NB4 (cell line): ENCODE results near the gene LTBP4.
A peak's percentile ranks its signal among the peaks of the same experiment; 100 is the strongest.

Experiments used
- DNase-seq: peaks from one replicate; pipeline ENCODE4 v3.0.0; 2010; ENCODE audit warnings: low read depth
- H3K4me3 ChIP-seq: one replicate; pipeline ENCODE4 v1.5.1; 2011; ENCODE audit warnings: mild to moderate bottlenecking, low read depth, low read length, moderate library complexity
- MYC ChIP-seq: IDR thresholded peaks from 2 replicates; pipeline ENCODE4 v1.6.1; 2011; ENCODE audit warnings: low read depth, low read length
- POLR2A ChIP-seq: IDR thresholded peaks from 2 replicates; pipeline ENCODE4 v1.6.1; 2011; ENCODE audit warnings: mild to moderate bottlenecking; ENCODE audit not compliant: insufficient read length; ENCODE audit errors: extremely low read depth
- TF ChIP-seq, protein P1 (sequence below): IDR thresholded peaks from one replicate; pipeline ENCODE4 v1.5.1; 2012; ENCODE audit warnings: low read depth, low read length
- TF ChIP-seq, protein P2 (sequence below): IDR thresholded peaks from 2 replicates; pipeline ENCODE4 v1.6.1; 2011; ENCODE audit warnings: low read depth, low read length

LTBP4 gene

DNA sequence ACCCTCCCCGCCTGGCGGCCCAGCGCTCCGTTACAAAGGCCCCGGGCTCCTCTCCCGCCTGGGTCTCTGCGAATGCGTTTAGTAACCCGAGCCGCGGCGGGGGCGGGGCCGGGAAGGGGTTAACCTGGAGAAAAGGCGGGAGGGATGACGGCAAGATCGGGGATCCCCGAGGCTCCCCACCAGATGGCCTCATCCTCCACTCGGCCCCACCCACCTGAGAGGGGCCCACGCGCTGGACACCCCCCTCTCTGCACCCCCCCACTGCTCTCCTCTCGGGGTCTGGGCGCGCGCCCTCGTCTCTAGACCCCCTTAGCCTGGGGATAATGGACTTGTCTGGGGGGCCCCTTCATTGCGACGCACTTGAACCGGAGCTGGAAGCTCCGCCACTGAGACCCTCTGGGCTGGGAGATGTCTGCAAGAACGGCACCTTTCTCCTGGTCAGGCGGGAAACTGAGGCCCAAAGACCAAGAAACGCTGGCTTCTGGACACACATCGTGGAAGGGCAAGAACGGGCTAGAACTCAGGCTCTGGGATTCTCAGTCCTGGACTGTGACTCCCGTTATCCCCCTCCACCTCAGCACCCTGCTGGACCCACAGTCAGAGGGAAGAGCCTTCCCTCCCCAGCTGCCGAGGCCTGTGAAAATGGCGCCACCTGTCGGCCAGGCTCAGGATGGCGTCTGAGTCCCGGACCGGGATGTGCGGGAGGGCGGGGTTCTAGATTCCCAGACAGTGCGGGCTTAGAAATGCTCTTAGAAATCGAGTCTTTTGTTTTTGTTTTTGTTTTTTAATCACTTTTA is 2.9 kb upstream of the LTBP4 start:
- DNase-seq = peak; percentile 75
- H3K4me3 ChIP-seq = no peak overlapping the region
- TF ChIP-seq MYC (no peak), POLR2A (no peak)
- TF ChIP-seq, protein P1, sequence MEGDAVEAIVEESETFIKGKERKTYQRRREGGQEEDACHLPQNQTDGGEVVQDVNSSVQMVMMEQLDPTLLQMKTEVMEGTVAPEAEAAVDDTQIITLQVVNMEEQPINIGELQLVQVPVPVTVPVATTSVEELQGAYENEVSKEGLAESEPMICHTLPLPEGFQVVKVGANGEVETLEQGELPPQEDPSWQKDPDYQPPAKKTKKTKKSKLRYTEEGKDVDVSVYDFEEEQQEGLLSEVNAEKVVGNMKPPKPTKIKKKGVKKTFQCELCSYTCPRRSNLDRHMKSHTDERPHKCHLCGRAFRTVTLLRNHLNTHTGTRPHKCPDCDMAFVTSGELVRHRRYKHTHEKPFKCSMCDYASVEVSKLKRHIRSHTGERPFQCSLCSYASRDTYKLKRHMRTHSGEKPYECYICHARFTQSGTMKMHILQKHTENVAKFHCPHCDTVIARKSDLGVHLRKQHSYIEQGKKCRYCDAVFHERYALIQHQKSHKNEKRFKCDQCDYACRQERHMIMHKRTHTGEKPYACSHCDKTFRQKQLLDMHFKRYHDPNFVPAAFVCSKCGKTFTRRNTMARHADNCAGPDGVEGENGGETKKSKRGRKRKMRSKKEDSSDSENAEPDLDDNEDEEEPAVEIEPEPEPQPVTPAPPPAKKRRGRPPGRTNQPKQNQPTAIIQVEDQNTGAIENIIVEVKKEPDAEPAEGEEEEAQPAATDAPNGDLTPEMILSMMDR = peak; percentile 64
- TF ChIP-seq, protein P2, sequence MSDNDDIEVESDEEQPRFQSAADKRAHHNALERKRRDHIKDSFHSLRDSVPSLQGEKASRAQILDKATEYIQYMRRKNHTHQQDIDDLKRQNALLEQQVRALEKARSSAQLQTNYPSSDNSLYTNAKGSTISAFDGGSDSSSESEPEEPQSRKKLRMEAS = 0 out of 2 replicates have a peak, but pooled peaks have one; percentile 24

DNA sequence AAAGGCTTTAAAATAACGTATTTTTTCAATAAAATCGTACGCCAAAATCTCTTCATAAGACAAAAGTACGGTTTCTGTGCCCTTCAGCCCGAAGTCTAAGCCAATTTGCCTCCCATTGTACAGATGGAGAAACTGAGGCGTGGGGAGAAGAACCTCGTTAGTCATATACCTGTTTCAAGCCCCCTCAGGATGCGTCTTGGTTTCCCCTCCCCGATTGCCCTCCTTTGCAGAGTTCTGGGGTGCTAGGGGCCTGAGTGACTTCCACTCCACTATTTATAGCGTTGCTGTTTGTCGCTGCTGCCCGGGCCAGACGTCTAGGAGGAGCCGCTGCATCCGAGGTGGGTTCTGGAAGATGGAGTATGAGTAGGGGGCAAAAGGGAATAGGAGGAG is 2.3 kb upstream of the LTBP4 start:
- TF ChIP-seq, protein P2 = no peak
- TF ChIP-seq, protein P1 = no peak
- TF ChIP-seq MYC (no peak), POLR2A (no peak)
- no peak for DNase-seq
- H3K4me3 ChIP-seq = no peak overlapping the region

DNA sequence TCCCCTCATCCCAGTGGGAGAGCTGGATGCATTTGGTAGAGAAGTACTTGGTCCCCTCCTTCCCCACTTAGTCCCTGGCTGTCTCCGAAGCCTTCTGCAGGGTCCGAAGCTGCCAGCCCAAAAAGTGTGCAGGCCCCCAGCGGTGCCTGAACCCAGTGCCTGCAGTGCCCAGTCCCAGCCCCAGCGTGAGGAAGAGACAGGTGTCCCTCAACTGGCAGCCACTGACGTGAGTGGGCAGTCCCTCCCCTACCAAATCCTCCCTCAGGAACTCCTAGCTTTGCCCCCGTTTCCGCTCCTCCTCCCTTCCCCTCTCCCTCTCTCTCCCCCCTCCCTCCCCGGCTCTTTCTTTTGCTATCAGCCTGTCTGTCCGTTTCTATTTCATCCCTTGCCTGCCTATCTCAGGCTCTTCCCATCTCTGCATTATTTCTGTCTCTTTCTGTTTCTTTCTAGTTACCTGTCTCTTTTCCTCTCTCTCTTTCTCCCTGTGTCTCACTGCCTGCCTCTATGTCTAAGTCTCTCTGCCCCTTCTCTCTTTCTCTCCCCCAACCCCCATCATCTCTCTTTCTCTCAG is 1.8 kb upstream of the LTBP4 start:
- DNase-seq = no peak
- TF ChIP-seq POLR2A (no peak), MYC (no peak)
- TF ChIP-seq, protein P2 = no peak
- TF ChIP-seq, protein P1 = no peak
- no peak overlapping the region for H3K4me3 ChIP-seq

DNA sequence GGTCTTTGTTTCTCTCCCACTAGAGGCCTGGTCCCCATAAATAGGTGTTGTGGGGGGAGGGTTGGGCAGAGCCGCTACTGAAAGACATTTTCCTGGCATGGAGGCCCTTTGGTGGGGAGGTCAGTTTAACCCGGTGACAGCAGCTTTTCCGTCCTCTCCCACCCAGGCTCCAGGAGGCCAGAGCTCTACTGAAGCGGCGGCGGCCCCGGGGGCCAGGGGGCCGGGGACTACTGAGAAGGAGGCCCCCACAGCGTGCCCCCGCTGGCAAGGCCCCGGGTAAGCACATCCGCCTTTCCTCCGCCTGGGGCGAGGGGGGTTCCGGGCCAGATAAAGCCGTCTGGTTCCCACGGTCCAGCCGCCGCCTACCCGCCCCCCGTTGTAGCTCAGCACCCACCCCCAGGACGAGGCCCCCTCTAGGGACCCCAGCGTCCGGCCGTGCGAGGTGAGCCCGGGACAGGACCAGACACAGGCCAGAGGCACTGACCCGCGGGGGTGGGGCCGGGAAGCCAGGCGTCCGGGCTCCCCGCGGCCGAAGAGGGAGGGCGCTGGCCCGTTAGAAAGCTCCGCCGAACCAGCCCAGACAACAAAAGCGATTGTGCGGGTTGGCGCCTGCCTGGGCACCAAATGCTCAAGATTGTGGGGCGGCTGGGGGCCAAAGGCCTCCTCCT is 1.1 kb upstream of the LTBP4 start:
- TF ChIP-seq, protein P1 = no peak
- TF ChIP-seq, protein P2 = no peak
- TF ChIP-seq MYC (no peak), POLR2A (no peak)
- no peak overlapping the region for H3K4me3 ChIP-seq
- no peak for DNase-seq

DNA sequence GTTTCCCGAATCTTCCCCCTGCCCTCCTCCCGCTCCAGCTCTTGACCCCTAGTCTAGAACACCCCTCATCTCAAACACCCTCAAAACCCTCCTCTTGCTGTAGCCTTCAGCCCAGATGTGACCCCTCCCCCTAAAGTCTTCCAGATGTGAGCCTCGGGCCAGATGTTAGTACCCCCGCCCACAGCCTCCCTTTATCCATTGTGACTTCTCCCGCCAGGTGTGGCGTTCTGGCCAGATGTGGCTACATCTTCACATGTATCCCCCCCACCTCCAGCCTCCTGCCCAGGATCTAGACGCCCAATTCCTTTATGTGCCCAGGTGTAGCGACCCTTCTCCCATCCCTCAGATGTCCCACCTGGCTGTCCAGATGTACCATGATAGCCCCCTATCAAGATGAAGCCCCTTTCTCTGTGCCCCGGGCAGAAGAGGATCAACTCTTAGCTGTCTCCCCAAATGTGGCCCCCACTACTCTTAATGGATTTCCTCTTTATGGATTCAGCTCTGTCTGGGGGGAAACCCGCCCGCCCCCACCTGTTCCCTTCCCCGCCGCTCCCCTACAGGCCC is 517 bp upstream of the LTBP4 start:
- TF ChIP-seq, protein P2 = no peak
- TF ChIP-seq MYC = no peak
- TF ChIP-seq, protein P1 = no peak
- no peak for TF ChIP-seq POLR2A
- H3K4me3 ChIP-seq = no peak overlapping the region
- DNase-seq = no peak
